Mesothelial cell of epicardium (in vitro differentiated cells): ENCODE data around the gene FGFRL1. TPM values are rescaled to one million over a fixed set of nuclear protein-coding genes. Genes with fewer than 3 reads are reported as not detected.

ENCODE experiments used
- DNase-seq, 2 experiments: peaks; one replicate each; pipeline ENCODE4 v3.0.0; 2021; ENCODE audit warnings: low spot score in 2 of 2; ENCODE audit not compliant: unreplicated experiment in 2 of 2
- H3K27ac Mint-ChIP-seq: 2 replicates; pipeline ENCODE4 v1.8.0; 2021; ENCODE audit warnings: mixed read lengths
- H3K27me3 Mint-ChIP-seq: 2 replicates; pipeline ENCODE4 v1.8.0; 2021; ENCODE audit warnings: low read depth, mixed read lengths
- H3K36me3 Mint-ChIP-seq: 2 replicates; pipeline ENCODE4 v1.8.0; 2021; ENCODE audit warnings: mixed read lengths
- H3K4me1 Mint-ChIP-seq: 2 replicates; pipeline ENCODE4 v1.8.0; 2021; ENCODE audit warnings: mixed read lengths
- H3K4me3 Mint-ChIP-seq: 2 replicates; pipeline ENCODE4 v1.8.0; 2021; ENCODE audit warnings: mild to moderate bottlenecking, moderate library complexity, mixed read lengths
- H3K9me3 Mint-ChIP-seq: 2 replicates; pipeline ENCODE4 v1.8.0; 2021; ENCODE audit warnings: mixed read lengths
- total RNA-seq: library from RNA; stranded (reverse); gene quantifications from 3 replicates; pipeline ENCODE4 v1.2.1, GENCODE V29; 2021
- TF ChIP-seq, protein P1 (sequence below): fragments of 200-600 bp; sonication (generic); IDR thresholded peaks from one replicate; pipeline ENCODE4 v1.5.0; 2021; ENCODE audit warnings: antibody characterized with exemption; ENCODE audit not compliant: unreplicated experiment

FGFRL1 gene
- total RNA-seq, 1 donor from 2014 or later, result 37.4 TPM

DNA sequence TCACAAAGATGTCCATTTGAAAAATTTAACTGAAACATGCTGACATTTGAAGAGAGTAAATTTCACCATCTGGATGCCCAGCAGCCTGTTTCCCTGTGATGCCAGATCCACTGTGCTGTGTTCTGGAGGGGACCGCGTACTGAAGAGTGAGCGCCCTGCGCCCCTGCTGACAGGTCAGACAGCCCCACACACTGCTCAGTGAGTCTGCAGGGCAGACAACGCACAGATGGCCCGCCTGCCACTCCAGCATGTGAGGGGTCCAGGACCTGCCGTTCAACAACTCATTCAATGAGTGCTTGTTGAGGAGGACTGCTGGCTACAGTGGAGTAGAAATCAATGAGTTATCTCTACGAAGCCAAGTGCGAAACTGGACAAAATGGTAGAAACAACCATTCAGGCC is 49.2 kb downstream of the FGFRL1 start:
- H3K9me3 Mint-ChIP-seq, result no peaks in the 10 kb centered on the region

DNA sequence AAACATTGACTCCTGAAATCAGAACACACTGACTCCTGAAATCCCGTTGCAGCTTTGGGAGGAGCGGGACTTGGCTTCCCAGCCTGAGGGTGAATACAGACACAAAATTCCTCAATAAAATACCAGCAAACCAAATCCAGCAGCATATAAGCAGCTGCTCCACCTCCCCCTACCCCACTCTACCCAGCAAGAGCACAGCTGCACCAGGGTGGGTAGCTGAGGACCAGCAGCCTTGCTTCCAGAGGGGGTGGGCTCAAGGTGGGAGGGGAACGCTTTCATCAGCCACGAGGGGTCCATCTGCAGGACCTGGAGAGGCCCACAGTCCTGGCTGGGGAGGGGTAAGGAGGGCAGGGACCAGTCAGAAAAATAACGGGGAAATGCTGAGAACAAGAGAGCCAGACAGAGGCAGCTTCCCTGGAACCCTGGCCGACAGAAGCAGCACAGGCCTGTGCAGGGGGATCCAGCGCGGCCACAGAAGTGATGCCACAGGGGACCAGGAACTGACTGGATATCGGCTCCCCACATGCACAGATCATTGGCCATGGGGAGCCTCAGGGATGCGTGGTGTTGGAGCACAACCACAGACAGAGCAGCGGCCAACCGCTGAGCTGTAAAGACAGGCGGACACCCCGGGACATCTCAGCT is 49.8 kb downstream of the FGFRL1 start:
- TF ChIP-seq, protein P1, sequence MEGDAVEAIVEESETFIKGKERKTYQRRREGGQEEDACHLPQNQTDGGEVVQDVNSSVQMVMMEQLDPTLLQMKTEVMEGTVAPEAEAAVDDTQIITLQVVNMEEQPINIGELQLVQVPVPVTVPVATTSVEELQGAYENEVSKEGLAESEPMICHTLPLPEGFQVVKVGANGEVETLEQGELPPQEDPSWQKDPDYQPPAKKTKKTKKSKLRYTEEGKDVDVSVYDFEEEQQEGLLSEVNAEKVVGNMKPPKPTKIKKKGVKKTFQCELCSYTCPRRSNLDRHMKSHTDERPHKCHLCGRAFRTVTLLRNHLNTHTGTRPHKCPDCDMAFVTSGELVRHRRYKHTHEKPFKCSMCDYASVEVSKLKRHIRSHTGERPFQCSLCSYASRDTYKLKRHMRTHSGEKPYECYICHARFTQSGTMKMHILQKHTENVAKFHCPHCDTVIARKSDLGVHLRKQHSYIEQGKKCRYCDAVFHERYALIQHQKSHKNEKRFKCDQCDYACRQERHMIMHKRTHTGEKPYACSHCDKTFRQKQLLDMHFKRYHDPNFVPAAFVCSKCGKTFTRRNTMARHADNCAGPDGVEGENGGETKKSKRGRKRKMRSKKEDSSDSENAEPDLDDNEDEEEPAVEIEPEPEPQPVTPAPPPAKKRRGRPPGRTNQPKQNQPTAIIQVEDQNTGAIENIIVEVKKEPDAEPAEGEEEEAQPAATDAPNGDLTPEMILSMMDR, result no peak
- Mint-ChIP-seq H3K4me3 (no peak overlapping the region), H3K9me3 (no peaks in the 10 kb centered on the region), H3K27me3 (peaks cover 90% of the 10 kb centered on the region), H3K27ac (no peak overlapping the region), H3K36me3 (no peaks in the 10 kb centered on the region), H3K4me1 (no peaks in the 10 kb centered on the region)
- DNase-seq, result no peak

More for the DNA sequence above, 49.2 kb downstream of the FGFRL1 start:
- Mint-ChIP-seq H3K4me3 (no peak overlapping the region), H3K4me1 (no peaks in the 10 kb centered on the region), H3K36me3 (no peaks in the 10 kb centered on the region), H3K27ac (no peak overlapping the region), H3K27me3 (peaks cover 90% of the 10 kb centered on the region)
- no peak for DNase-seq
- TF ChIP-seq, protein P1, result no peak

DNA sequence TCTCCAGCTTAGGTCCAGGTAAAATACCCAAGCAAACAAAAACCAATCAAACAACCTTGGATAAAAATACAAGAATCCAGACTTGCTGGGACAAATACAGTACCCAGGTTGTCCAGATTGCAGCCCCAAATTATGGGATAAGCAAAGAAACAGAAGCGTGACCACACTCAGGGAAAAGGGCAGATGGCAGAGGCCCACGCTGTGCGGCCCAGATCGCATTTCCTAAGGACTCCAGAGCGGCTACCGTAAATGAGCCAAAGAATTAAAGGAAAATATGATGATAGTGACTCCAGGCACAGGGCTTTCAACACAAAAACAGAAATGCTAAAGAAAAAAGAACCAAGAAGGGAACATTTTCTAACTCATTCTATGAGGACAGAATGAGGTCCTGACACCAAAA is 50.3 kb downstream of the FGFRL1 start:
- no peaks in the 10 kb centered on the region for H3K4me1 Mint-ChIP-seq
- H3K9me3 Mint-ChIP-seq, result no peaks in the 10 kb centered on the region
- DNase-seq, result no peak
- H3K27me3 Mint-ChIP-seq, result peaks cover 90% of the 10 kb centered on the region
- H3K36me3 Mint-ChIP-seq, result no peaks in the 10 kb centered on the region
- H3K27ac Mint-ChIP-seq, result no peak overlapping the region
- no peak overlapping the region for H3K4me3 Mint-ChIP-seq
- TF ChIP-seq, protein P1, result no peak

DNA sequence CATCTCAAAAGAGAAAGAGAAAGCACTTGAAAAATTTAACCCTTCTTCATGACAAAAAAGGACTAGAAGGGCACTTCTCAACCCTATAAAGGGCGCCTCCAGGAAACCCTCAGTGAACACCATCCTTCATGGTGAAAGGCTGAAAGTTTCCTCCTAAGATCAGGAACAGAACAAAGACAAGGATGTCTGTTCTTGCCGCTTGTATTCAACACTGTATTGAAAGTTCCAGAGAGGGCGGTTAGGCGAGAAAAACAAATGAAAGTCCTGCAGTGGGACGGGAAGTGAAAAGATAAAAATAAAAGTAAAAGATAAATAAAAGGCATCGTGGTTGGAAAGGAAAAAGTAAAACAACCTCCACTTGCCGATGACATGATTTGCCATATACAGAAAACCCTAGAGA is 51.0 kb downstream of the FGFRL1 start:
- Mint-ChIP-seq H3K4me1 (no peaks in the 10 kb centered on the region), H3K9me3 (no peaks in the 10 kb centered on the region), H3K4me3 (no peak overlapping the region), H3K27ac (no peak overlapping the region), H3K27me3 (peaks cover 92% of the 10 kb centered on the region), H3K36me3 (no peaks in the 10 kb centered on the region)
- TF ChIP-seq, protein P1, result no peak
- no peak for DNase-seq

DNA sequence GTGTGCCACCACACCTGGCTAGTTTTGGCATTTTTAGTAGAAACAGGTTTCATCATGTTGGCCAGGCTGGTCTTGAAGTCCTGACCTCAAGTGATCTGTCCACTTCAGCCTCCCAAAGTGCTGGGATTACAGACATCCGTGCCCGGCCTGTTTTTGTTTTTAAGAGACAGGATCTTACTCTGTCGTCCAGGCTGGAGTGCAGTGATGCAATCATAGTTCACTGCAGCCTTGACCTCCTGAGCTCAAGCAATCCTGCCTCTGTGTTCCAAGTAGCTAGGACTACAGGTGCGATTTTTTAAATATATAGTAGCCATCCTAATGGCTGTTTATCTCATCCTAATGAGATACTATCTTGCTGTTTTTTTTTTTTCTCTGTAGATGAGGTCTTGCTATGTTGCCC is 54.3 kb downstream of the FGFRL1 start:
- peaks cover 91% of the 10 kb centered on the region for H3K27me3 Mint-ChIP-seq
- no peaks in the 10 kb centered on the region for H3K9me3 Mint-ChIP-seq
- no peak overlapping the region for H3K27ac Mint-ChIP-seq
- H3K4me3 Mint-ChIP-seq, result no peak overlapping the region
- DNase-seq, result no peak
- TF ChIP-seq, protein P1, result no peak
- no peaks in the 10 kb centered on the region for H3K36me3 Mint-ChIP-seq
- H3K4me1 Mint-ChIP-seq, result no peaks in the 10 kb centered on the region
